Endothelial cell of umbilical vein (primary cell): ENCODE measurements around the gene SLC12A9. TPM values are rescaled to one million over a fixed set of nuclear protein-coding genes. Genes with fewer than 3 reads are reported as not detected.

Experiments
- BruUV-seq: library from RNA; stranded (reverse); fragments of 400-500 nt; replicated peaks from 2 replicates; lab custom pipeline; 2021; lab: Mats Ljungman, UMichigan
- CTCF ChIA-PET: fragments of 300-600, 350-600 bp; sonication (Branson Sonifier 250); formaldehyde crosslinking; loops from one replicate; lab custom pipeline; 2021; ENCODE audit warnings: antibody characterized with exemption, inconsistent platforms; lab: Charles Lee
- POLR2A ChIA-PET: fragments of 300-600, 350-600 bp; sonication (Branson Sonifier 250); formaldehyde crosslinking; loops from one replicate; lab custom pipeline; 2021; ENCODE audit warnings: antibody characterized with exemption, inconsistent platforms; lab: Charles Lee
- DNase-seq: peaks from one replicate; pipeline ENCODE4 v3.0.0-alpha.2; 2011; ENCODE audit warnings: low read depth, low spot score
- FAIRE-seq: peaks from 2 replicates; lab custom pipeline; 2011; peaks lifted over from hg19 to GRCh38; lab: Jason Lieb, UNC
- H2AFZ ChIP-seq: 2 replicates; pipeline ENCODE4 v1.6.0; 2012; ENCODE audit warnings: low read depth, low read length, control low read depth, inconsistent platforms
- H3K27ac ChIP-seq: 2 replicates; pipeline ENCODE4 v1.5.1; 2011; ENCODE audit warnings: low read depth, mild to moderate bottlenecking, control low read depth, low read length, moderate library complexity; ENCODE audit not compliant: insufficient read depth
- H3K27me3 ChIP-seq, 2 experiments: 2 replicates each; pipeline versions ENCODE4 v1.6.0 to v1.6.1; 2011; ENCODE audit warnings: low read length in 2 of 2, mixed read lengths in 1 of 2; ENCODE audit not compliant: control insufficient read depth in 2 of 2, insufficient read depth in 2 of 2
- H3K36me3 ChIP-seq, 2 experiments: 2 replicates in 1 of 2; 3 replicates in 1 of 2; pipeline ENCODE4 v1.5.1; 2011; ENCODE audit warnings: low read length in 2 of 2, mild to moderate bottlenecking in 1 of 2, moderate library complexity in 1 of 2; ENCODE audit not compliant: control insufficient read depth in 2 of 2, insufficient read depth in 2 of 2; ENCODE audit errors: extremely low read depth in 1 of 2
- H3K4me1 ChIP-seq: 3 replicates; pipeline ENCODE4 v1.5.1; 2011; ENCODE audit warnings: mild to moderate bottlenecking, low read length; ENCODE audit not compliant: control insufficient read depth, insufficient read depth; ENCODE audit errors: extremely low read depth
- H3K4me2 ChIP-seq: 2 replicates; pipeline ENCODE4 v1.6.1; 2011; ENCODE audit warnings: low read length, control low read depth, mixed read lengths; ENCODE audit not compliant: insufficient read depth
- H3K4me3 ChIP-seq, 3 experiments: fragments of 200-600 bp in 1 of 3; sonication (generic), shearing (Covaris generic) in 1 of 3; replicated peaks in 1 of 3; 2 replicates each; pipeline ENCODE4 v1.5.1; 2011 to 2016; ENCODE audit warnings: control low read depth in 3 of 3, low read length in 3 of 3, mild to moderate bottlenecking in 2 of 3, inconsistent platforms in 1 of 3, low read depth in 1 of 3, moderate library complexity in 1 of 3; ENCODE audit not compliant: insufficient read depth in 1 of 3
- H3K79me2 ChIP-seq: 2 replicates; pipeline ENCODE4 v1.6.0; 2012; ENCODE audit warnings: low read length, inconsistent platforms; ENCODE audit not compliant: control insufficient read depth, insufficient read depth
- H3K9ac ChIP-seq: replicated peaks from 2 replicates; pipeline ENCODE3; 2011; ENCODE audit warnings: low read length, control low read depth; ENCODE audit not compliant: insufficient read depth; ENCODE audit errors: extremely low read depth
- H3K9me1 ChIP-seq: replicated peaks from 3 replicates; pipeline ENCODE4 v1.6.0; 2011; ENCODE audit warnings: mild to moderate bottlenecking, low read length; ENCODE audit not compliant: control insufficient read depth, insufficient read depth; ENCODE audit errors: extremely low read depth
- H3K9me3 ChIP-seq: replicated peaks from 2 replicates; pipeline ENCODE4 v1.5.1; 2012; ENCODE audit warnings: low read length, inconsistent platforms; ENCODE audit not compliant: control insufficient read depth, insufficient read depth
- H4K20me1 ChIP-seq: replicated peaks from 2 replicates; pipeline ENCODE3; 2011; ENCODE audit warnings: mild to moderate bottlenecking, low read length; ENCODE audit not compliant: control insufficient read depth, insufficient read depth; ENCODE audit errors: extremely low read depth
- EZH2 ChIP-seq: IDR thresholded peaks from 2 replicates; pipeline ENCODE4 v1.6.1; 2012; ENCODE audit warnings: borderline replicate concordance, low read depth, mild to moderate bottlenecking, moderate library complexity, low read length, inconsistent platforms; ENCODE audit not compliant: severe bottlenecking
- FOS ChIP-seq: IDR thresholded peaks from 2 replicates; pipeline ENCODE4 v1.6.1; 2011; ENCODE audit warnings: mild to moderate bottlenecking, low read length, moderate library complexity, borderline replicate concordance; ENCODE audit not compliant: insufficient read depth
- JUN ChIP-seq: IDR thresholded peaks from 2 replicates; pipeline ENCODE4 v1.6.1; 2011; ENCODE audit warnings: borderline replicate concordance, low read depth; ENCODE audit not compliant: insufficient read length, insufficient read depth
- MAX ChIP-seq: IDR thresholded peaks from 2 replicates; pipeline ENCODE4 v1.6.1; 2011; ENCODE audit not compliant: insufficient read depth, insufficient read length
- MYC ChIP-seq: IDR thresholded peaks from one replicate; pipeline ENCODE4 v1.6.1; 2011; ENCODE audit warnings: mild to moderate bottlenecking, low read depth, low read length
- POLR2A ChIP-seq: IDR thresholded peaks from 2 replicates; pipeline ENCODE4 v1.6.1; 2012; ENCODE audit warnings: low read depth, mild to moderate bottlenecking, control low read depth, low read length
- dilution Hi-C: fragments of 300-500 bp; cut with MboI; formaldehyde crosslinking; loops from one replicate; pipeline ENCODE4 v1.15.0; 2019; ENCODE audit warnings: low sequenced_read_pairs; ENCODE audit not compliant: extremely low pct_ligation_motif_present
- intact Hi-C: fragments of 100-400 bp; cut with micrococcal nuclease; formaldehyde crosslinking; loops from one replicate; pipeline ENCODE4 v1.10.0; 2022
- polyA plus RNA-seq, 4 experiments: library from polyadenylated mRNA; depleted of rRNA in 3 of 4; stranded (reverse) in 3 of 4; unstranded in 1 of 4; fragments of >200 nt; gene quantifications; 2 replicates each; pipeline versions ENCODE4 v1.2.1 to v1.2.3, GENCODE V29; 2011 to 2012; ENCODE audit warnings: missing spikeins in 1 of 4
- total RNA-seq: library from RNA; stranded (reverse); gene quantifications from 2 replicates; pipeline ENCODE4 v1.2.3, GENCODE V29; 2021
- TF ChIP-seq, protein P1 (sequence below), 2 donors: IDR thresholded peaks; 1 replicate in 1 of 2; 2 replicates in 1 of 2; pipeline ENCODE4 v1.5.1; 2011; ENCODE audit warnings: low read length in 2 of 2, mild to moderate bottlenecking in 2 of 2, moderate library complexity in 2 of 2, control low read depth in 1 of 2, inconsistent platforms in 1 of 2, low read depth in 1 of 2; ENCODE audit not compliant: insufficient read depth in 1 of 2; ENCODE audit errors: extremely low read depth in 1 of 2

Gene SLC12A9
- total and polyA plus RNA-seq, 2 donors (not counting 3 experiments of a cell fraction or from before 2014, with no cell fraction given) = 35.0 to 37.0 TPM

GRCh38 chr7:100818366-100818765 is 34.1 kb upstream of the SLC12A9 start:
- Histone ChIP-seq H3K4me1 (peaks cover 3% of the 10 kb centered on the region), H3K4me2 (no peak overlapping the region), H4K20me1 (no peaks in the 10 kb centered on the region), H3K9ac (no peak overlapping the region), H3K4me3 (no peak overlapping the region), H2AFZ (no peak overlapping the region), H3K9me1 (no peaks in the 10 kb centered on the region), H3K27me3 (no peaks in the 10 kb centered on the region), H3K9me3 (no peaks in the 10 kb centered on the region), H3K79me2 (peaks cover 29% of the 10 kb centered on the region), H3K36me3 (peaks cover 38 to 69% of the 10 kb centered on the region in 2 experiments), H3K27ac (no peak overlapping the region)
- no peak for FAIRE-seq
- intact Hi-C loops (no loop called here), dilution Hi-C loops (no loop called here)
- TF ChIP-seq MAX = no peak
- TF ChIP-seq, protein P1, sequence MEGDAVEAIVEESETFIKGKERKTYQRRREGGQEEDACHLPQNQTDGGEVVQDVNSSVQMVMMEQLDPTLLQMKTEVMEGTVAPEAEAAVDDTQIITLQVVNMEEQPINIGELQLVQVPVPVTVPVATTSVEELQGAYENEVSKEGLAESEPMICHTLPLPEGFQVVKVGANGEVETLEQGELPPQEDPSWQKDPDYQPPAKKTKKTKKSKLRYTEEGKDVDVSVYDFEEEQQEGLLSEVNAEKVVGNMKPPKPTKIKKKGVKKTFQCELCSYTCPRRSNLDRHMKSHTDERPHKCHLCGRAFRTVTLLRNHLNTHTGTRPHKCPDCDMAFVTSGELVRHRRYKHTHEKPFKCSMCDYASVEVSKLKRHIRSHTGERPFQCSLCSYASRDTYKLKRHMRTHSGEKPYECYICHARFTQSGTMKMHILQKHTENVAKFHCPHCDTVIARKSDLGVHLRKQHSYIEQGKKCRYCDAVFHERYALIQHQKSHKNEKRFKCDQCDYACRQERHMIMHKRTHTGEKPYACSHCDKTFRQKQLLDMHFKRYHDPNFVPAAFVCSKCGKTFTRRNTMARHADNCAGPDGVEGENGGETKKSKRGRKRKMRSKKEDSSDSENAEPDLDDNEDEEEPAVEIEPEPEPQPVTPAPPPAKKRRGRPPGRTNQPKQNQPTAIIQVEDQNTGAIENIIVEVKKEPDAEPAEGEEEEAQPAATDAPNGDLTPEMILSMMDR (IDR thresholded peaks at IDR 0.05; ENCODE audit: extremely low read depth in 1 of 2, insufficient read depth in 1 of 2, low read depth in 1 of 2, low read length in 2 of 2) = no peak
- TF ChIP-seq POLR2A = peak; percentile 45
- TF ChIP-seq EZH2 = no peak
- TF ChIP-seq JUN = no peak
- TF ChIP-seq FOS = no peak
- TF ChIP-seq MYC = no peak
- DNase-seq = no peak
- ChIA-PET CTCF (interaction anchor here (0.6 to 4.5 kb wide), 4 partner anchors 13 to 34 kb away, joined by 3 to 29 read pairs (median 3); partner anchors contain the start of gene SLC12A9), POLR2A (interaction anchor here (0.6 kb wide), 1 partner anchor 18 kb away, joined by 5 read pairs; no protein-coding TSS in a partner anchor)
- no TSS peak for BruUV-seq
